BJ (cell line): ENCODE data around the gene MYO3B. TPM values are rescaled to one million over a fixed set of nuclear protein-coding genes. Genes with fewer than 3 reads are reported as not detected.

ENCODE experiments used
- CTCF ChIA-PET: fragments of 350-600 bp; formaldehyde crosslinking; extraction: SDS; loops from one replicate; lab custom pipeline; 2021; ENCODE audit warnings: antibody characterized with exemption, inconsistent platforms; lab: Yijun Ruan, JAX
- POLR2A ChIA-PET: fragments of 300-600 bp; sonication (Branson Sonifier 250); formaldehyde crosslinking; extraction: SDS; loops from one replicate; lab custom pipeline; 2021; ENCODE audit warnings: antibody characterized with exemption; lab: Charles Lee
- DNase-seq: peaks from one replicate; pipeline ENCODE4 v3.0.0-alpha.2; 2011; ENCODE audit warnings: low read depth
- H3K27me3 ChIP-seq: 2 replicates; pipeline ENCODE4 v1.6.0; 2011; ENCODE audit warnings: low read length; ENCODE audit not compliant: control insufficient read depth, insufficient read depth
- H3K36me3 ChIP-seq: 2 replicates; pipeline ENCODE4 v1.5.1; 2011; ENCODE audit warnings: low read length; ENCODE audit not compliant: control insufficient read depth, insufficient read depth
- H3K4me3 ChIP-seq: 2 replicates; pipeline ENCODE4 v1.5.1; 2011; ENCODE audit warnings: low read depth, mild to moderate bottlenecking, control low read depth, low read length
- polyA plus RNA-seq: library from polyadenylated mRNA; depleted of rRNA; stranded (reverse); fragments of >200 nt; gene quantifications from 2 replicates; pipeline ENCODE4 v1.2.3, GENCODE V29; 2011
- TF ChIP-seq, protein P1 (sequence below): IDR thresholded peaks from 2 replicates; pipeline ENCODE4 v1.5.1; 2011; ENCODE audit warnings: low read depth, mild to moderate bottlenecking, control low read depth, inconsistent platforms, low read length, moderate library complexity; ENCODE audit not compliant: insufficient read depth

The MYO3B gene
- polyA plus RNA-seq, 1 experiment, result not detected

DNA sequence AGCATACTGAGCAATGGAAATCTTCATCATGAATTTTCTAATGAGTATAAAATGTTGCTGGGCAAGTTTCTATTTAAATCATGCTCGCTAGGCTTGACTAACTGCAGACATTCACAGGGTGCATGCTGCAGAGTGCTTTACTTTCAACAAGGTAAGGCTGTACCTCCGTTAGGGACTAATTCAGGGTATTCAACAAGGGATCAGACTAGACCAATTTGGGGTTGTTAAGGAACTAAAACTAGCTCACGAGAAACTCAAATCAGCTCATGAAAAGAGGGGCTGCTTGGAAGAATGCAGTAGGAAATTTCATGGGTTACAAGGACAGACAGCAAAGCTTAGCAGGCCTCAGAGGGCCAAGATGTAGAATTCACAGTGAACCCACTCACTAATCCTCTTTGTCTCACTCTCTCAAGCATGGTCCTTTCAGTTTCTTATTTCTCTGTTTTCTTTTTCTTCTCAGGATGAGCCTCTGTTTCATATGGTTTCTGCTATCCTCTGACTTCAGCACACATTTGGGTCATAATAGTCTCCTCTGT lies 2.2 kb downstream of the MYO3B start:
- DNase-seq, result no peak
- ChIA-PET POLR2A (no interaction called here), CTCF (no interaction called here)
- Histone ChIP-seq H3K27me3 (no peaks in the 10 kb centered on the region), H3K36me3 (no peaks in the 10 kb centered on the region), H3K4me3 (no peak overlapping the region)
- TF ChIP-seq, protein P1, sequence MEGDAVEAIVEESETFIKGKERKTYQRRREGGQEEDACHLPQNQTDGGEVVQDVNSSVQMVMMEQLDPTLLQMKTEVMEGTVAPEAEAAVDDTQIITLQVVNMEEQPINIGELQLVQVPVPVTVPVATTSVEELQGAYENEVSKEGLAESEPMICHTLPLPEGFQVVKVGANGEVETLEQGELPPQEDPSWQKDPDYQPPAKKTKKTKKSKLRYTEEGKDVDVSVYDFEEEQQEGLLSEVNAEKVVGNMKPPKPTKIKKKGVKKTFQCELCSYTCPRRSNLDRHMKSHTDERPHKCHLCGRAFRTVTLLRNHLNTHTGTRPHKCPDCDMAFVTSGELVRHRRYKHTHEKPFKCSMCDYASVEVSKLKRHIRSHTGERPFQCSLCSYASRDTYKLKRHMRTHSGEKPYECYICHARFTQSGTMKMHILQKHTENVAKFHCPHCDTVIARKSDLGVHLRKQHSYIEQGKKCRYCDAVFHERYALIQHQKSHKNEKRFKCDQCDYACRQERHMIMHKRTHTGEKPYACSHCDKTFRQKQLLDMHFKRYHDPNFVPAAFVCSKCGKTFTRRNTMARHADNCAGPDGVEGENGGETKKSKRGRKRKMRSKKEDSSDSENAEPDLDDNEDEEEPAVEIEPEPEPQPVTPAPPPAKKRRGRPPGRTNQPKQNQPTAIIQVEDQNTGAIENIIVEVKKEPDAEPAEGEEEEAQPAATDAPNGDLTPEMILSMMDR, result no peak

DNA sequence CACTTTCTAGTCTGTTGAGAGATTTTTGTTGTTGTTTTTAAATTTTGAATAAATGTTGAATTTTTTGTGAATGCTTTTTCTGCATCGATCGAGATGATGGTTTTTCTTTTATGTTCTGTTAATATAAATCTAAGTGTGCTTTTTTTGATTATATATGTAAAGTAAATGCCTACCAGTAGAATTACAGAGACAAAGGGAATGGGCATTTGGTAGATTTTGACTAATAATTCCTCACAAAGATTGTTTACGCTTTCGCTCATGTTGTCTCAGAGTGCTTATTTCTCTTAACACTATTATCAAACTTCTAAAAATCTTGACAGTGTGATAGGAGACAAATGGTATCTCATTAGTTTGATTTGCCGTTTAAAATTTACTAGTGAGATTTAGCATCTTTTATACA lies 3.7 kb downstream of the MYO3B start:
- Histone ChIP-seq H3K27me3 (no peaks in the 10 kb centered on the region), H3K36me3 (no peaks in the 10 kb centered on the region), H3K4me3 (no peak overlapping the region)
- TF ChIP-seq, protein P1, result no peak
- ChIA-PET POLR2A (no interaction called here), CTCF (no interaction called here)
- DNase-seq, result no peak

DNA sequence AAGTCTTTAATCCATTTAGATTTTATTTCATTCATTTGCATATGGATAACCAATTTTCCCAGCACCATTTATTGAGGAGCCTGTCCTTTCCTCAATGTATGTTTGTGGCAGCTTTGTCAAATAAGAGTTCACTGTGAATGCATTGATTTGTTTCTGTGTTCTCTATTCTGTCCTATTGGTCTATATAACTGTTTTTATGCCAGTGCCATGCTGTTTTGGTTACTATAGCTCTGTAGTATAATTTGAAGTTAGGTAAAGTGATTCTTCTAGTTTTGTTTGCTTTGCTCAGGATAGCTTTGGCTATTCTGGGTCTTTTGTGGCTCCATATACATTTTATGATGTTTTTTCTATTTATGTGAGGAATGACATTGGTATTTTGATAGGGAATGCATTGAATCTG lies 7.4 kb downstream of the MYO3B start:
- Histone ChIP-seq H3K4me3 (no peak overlapping the region), H3K27me3 (no peaks in the 10 kb centered on the region), H3K36me3 (no peaks in the 10 kb centered on the region)
- no peak for DNase-seq
- TF ChIP-seq, protein P1, result no peak
- ChIA-PET CTCF (no interaction called here), POLR2A (no interaction called here)

DNA sequence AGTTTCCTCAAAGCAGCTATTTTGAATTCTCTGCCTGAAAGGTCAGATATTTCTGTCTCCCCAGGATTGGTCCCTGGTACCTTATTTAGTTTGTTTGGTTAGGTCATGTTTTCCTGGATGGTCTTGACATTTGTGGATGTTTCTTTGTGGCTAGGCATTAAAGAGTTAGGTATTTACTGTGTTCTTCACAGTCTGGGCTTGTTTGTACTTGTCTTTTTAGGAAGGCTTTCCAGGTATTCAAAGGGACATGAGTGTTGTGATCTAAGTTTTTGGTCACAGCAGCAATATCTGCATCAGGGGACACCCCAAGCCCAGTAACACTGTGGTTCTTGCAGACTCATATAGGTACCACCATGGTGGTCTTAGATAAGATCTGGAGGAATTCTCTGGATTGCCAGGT lies 11.8 kb downstream of the MYO3B start:
- H3K36me3 ChIP-seq, result no peaks in the 10 kb centered on the region
- no peaks in the 10 kb centered on the region for H3K27me3 ChIP-seq
- no peak overlapping the region for H3K4me3 ChIP-seq
- ChIA-PET CTCF (interaction anchor here (1.4 to 1.5 kb wide), 2 partner anchors 12 to 435 kb away, joined by 3 read pairs; no protein-coding TSS in a partner anchor), POLR2A (no interaction called here)
- no peak for DNase-seq
- TF ChIP-seq, protein P1, result no peak

DNA sequence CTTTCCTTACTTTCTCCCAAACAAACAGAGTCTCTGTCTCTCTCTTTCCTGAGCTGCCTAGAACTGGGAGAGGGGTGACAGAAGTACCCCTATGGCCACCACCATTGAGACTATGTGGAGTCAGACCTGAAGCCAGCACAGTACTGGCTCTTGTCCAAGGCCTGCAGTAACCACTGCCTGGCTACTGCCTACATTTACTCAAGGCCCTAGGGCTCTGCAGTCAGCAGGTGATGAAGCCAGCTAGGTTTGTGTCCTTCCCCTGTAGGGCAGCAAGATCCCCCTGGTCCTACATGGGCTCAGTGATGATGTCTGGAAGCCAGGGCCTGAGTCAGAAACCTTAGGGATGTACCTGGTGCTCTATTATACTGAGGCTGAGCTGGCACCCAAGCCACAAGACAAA lies 12.2 kb downstream of the MYO3B start:
- H3K36me3 ChIP-seq, result no peaks in the 10 kb centered on the region
- no peak overlapping the region for H3K4me3 ChIP-seq
- no peak for DNase-seq
- H3K27me3 ChIP-seq, result no peaks in the 10 kb centered on the region
- ChIA-PET CTCF (interaction anchor here (1.4 to 1.5 kb wide), 2 partner anchors 12 to 436 kb away, joined by 3 read pairs; no protein-coding TSS in a partner anchor), POLR2A (no interaction called here)
- TF ChIP-seq, protein P1, result no peak
